Measurements from ENCODE around the gene PET117.
"Not testable (repeated sequence)": the region's sequence is repeated elsewhere in the genome, so short reads cannot be mapped to it uniquely, and the experiment has no call there.

Gene PET117

DNA sequence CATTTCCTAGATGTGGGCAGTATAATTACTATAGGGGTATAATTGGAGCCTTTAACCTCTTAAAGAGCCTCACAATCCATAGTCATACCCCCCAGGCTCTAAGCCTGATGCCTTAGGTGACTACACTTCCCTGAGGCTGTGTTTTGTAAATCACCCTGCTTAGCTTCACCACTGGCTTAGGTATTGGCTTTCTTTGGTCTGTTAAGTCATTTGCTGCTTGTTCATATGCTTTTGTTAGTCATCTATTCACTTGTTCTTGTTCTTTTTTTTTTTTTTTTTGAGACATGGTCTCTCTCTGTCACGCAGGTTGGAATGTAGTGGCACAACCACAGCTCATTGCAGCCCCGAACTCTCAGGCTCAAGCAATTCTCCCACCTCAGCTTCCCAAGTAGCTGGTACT is 26.7 kb downstream of the PET117 start:
- no peak for DNase-seq (ENCODE audit: low spot score)

DNA sequence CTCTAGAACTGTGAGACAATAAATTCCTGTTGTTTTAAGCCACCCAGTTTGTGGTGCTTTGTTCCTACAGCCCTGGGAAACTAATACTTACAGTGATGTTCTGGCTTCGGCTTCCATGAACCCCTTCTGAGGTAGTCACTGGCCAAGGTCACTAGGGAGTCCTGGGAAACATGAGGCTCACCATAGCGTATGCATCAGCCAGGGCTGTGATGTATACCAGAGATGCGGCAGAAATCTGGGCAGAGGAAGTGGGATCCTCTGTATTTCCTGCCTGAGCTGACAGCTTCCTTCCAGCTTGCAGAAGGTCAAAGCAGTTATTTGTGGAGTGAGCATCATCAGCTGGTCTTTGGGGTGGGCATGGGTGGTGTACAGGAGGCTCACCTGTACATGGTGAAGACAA is 27.9 kb downstream of the PET117 start:
- no peak for DNase-seq (ENCODE audit: low spot score)

DNA sequence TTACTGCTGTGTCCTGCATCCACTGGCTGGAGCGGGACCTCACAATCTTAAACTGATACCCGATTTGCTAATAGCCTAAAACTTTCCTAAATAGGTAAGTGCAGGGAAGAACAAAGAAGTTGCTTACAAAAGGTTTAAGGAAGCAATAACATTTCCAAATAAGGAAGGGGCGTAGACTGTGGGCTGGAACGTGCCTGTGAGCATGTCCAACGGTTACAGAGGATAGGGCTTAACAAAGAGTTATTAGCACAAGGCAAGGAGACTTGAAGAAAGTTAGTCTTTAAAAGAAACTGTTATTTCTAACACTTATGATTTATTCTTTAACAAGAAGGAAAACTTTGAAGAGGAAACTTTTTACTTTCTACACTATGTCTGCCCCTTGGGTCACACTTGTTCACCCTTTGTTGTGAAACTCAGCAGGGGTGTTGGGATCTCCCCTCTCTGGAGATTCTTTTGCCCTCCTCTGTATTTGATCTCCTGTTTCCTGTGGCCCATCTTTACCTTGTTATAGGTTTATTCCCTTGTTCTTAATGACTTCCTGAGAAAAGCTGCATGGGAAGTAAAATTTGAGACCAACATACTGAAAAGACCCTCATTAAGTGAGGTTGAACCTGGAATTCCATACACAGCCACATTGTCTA is 28.7 kb downstream of the PET117 start:
- no peak for DNase-seq (ENCODE audit: low spot score)

DNA sequence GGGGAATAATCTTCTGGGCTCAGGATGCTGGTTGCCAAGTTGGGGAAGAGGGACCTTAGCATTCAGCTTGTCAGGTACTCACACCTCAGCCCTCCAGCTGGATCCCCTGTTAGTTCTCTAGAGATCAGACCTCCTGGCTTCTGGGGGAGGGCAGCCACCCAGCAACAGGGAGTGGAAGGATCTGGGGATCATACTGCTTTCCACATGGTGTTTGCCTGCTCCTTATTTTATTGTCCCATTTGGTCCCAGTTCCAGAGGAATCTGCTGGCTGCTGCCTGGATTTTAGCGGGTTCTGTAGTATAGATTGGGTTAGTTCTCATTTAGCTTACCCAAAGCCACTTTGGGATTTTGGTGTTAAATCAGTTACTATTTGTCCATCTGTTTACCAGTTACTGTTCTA is 29.3 kb downstream of the PET117 start:
- no peak for DNase-seq (ENCODE audit: low spot score)

GRCh38 chr20:18172379-18172778 is 34.7 kb downstream of the PET117 start:
- no peak for DNase-seq (ENCODE audit: low spot score)

GRCh38 chr20:18174906-18175683 is 37.4 kb downstream of the PET117 start:
- no peak for DNase-seq (ENCODE audit: low spot score)

DNA sequence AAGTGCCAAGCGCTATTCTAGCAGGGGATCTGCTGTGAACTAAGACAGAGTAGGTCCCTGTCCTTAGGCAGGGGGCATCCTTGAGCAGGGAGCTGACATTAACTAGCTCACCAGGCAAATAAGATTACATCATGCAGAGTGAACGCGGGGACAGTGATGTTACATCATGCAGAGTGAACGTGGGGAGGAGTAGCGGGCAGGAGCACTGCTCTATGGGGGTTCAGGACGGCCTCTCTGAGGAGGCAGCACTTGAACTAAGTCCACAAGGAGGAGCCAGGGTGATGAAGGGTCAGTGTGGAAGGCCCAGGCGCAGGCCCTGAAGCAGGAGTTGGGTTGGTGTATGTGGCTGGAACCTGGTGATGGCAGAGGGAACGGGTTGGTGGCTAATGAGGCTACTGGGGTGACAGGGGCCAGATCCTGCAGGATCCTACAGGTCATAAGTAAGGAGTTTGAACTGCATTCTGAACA is 38.7 kb downstream of the PET117 start:
- DNase-seq (ENCODE audit: low spot score), result no peak

DNA sequence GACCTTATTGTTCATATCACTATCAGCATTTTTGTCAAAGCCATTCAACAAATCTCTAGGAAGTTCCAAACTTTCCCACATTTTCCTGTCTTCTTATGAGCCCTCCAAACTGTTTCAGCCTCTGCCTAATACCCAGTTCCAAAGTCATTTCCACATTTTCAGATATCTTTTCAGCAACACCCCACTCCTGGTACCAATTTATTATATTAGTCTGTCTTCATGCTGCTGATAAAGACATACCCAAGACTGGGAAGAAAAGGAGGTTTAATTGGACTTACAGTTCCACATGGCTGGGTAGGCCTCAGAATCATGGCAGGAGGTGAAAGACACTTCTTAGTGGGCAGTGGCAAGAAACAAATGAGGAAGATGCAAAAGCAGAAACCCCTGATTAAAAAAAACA is 42.7 kb downstream of the PET117 start:
- DNase-seq (ENCODE audit: low spot score), result not testable (repeated sequence)

- DNase-seq (ENCODE audit: low spot score), result no peak
Measured at GRCh38 chr20:18180815-18181214, 43.2 kb downstream of the PET117 start.

DNA sequence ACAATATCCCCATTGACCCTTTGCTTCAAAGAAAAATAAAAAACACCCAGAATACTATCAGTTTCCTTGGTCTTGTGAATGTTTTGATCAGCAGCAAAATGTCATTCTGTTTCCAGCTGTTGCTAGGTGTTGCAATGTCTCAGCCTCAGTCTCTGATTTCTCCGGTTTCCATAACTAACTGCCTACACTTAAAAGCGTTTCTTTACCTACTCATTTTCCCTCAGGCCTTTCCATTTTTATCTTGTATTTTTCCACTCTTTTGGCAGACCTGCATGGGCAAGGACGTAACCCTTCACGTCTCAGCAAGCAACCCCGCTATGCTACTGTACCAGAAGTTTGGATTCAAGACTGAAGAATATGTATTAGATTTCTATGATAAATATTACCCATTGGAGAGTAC is 49.4 kb downstream of the PET117 start:
- DNase-seq (ENCODE audit: low spot score), result no peak

- no peak for DNase-seq (ENCODE audit: low spot score)
Measured at GRCh38 chr20:18188434-18188833, 50.8 kb downstream of the PET117 start.

GRCh38 chr20:18190338-18191233 is 52.9 kb downstream of the PET117 start:
- DNase-seq (ENCODE audit: low spot score), result no peak

GRCh38 chr20:18191306-18191705 is 53.6 kb downstream of the PET117 start:
- DNase-seq (ENCODE audit: low spot score), result no peak

All from germinal center (tissue), 1 donor.